Upper lobe of right lung (tissue), 1 donor: ENCODE data around the gene TWIST2. TPM values are rescaled to one million over a fixed set of nuclear protein-coding genes. Genes with fewer than 3 reads are reported as not detected.
A peak's percentile ranks its signal among the peaks of the same experiment; 100 is the strongest.

ENCODE experiments used
- ATAC-seq: fragments of 200-7000 bp; cut with Tn5 transposase; one replicate; pipeline ENCODE4 v1.9.1; 2020; ENCODE audit warnings: mild to moderate bottlenecking, moderate library complexity
- DNase-seq: peaks from one replicate; pipeline ENCODE4 v3.0.0-alpha.2; 2020
- H3K27ac ChIP-seq: fragments of 200-600 bp; one replicate; pipeline ENCODE4 v1.8.0; 2022
- H3K27me3 ChIP-seq: fragments of 200-600 bp; one replicate; pipeline ENCODE4 v1.8.0; 2022; ENCODE audit warnings: mild to moderate bottlenecking
- H3K36me3 ChIP-seq: fragments of 200-600 bp; one replicate; pipeline ENCODE4 v1.8.0; 2022
- H3K4me1 ChIP-seq: fragments of 200-600 bp; one replicate; pipeline ENCODE4 v1.8.0; 2022
- H3K4me3 ChIP-seq: fragments of 200-600 bp; one replicate; pipeline ENCODE4 v1.8.0; 2022; ENCODE audit warnings: mild to moderate bottlenecking
- H3K9me3 ChIP-seq: fragments of 200-600 bp; one replicate; pipeline ENCODE4 v1.8.0; 2022
- intact Hi-C: fragments of 100-400 bp; cut with DNase I; formaldehyde crosslinking; loops from one replicate; pipeline ENCODE4 v1.11.0; 2022
- total RNA-seq: library from RNA; stranded (reverse); fragmentation: NEBNext Ultra II Directional; extraction: Animal tissue kit (Norgen Biotek cat#: 25700); gene quantifications from one replicate; pipeline ENCODE4 v1.2.1, GENCODE V29; 2021
- TF ChIP-seq, protein P1 (sequence below): fragments of 200-600 bp; IDR thresholded peaks from one replicate; pipeline ENCODE4 v1.8.0; 2022; ENCODE audit warnings: antibody characterized with exemption
- donor health status: DM: no; HTN: yes; CAD: no; lungs with severe emphysema.

Gene TWIST2
- total RNA-seq, 1 donor from 2014 or later: 12.2 TPM

GRCh38 chr2:238848976-238849853 is 1.3 kb downstream of the TWIST2 start:
- Histone ChIP-seq H3K4me1 (peaks cover 8% of the 10 kb centered on the region), H3K36me3 (no peaks in the 10 kb centered on the region), H3K27ac (peak overlapping the region; percentile 65), H3K4me3 (peak overlapping the region; percentile 63), H3K9me3 (no peaks in the 10 kb centered on the region), H3K27me3 (peaks cover 45% of the 10 kb centered on the region)
- intact Hi-C loops: no loop called here
- TF ChIP-seq, protein P1, sequence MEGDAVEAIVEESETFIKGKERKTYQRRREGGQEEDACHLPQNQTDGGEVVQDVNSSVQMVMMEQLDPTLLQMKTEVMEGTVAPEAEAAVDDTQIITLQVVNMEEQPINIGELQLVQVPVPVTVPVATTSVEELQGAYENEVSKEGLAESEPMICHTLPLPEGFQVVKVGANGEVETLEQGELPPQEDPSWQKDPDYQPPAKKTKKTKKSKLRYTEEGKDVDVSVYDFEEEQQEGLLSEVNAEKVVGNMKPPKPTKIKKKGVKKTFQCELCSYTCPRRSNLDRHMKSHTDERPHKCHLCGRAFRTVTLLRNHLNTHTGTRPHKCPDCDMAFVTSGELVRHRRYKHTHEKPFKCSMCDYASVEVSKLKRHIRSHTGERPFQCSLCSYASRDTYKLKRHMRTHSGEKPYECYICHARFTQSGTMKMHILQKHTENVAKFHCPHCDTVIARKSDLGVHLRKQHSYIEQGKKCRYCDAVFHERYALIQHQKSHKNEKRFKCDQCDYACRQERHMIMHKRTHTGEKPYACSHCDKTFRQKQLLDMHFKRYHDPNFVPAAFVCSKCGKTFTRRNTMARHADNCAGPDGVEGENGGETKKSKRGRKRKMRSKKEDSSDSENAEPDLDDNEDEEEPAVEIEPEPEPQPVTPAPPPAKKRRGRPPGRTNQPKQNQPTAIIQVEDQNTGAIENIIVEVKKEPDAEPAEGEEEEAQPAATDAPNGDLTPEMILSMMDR: no peak
- ATAC-seq: peak; percentile 13
- DNase-seq: no peak

- H3K9me3 ChIP-seq: no peaks in the 10 kb centered on the region
- TF ChIP-seq, protein P1: no peak
- DNase-seq (no peak), ATAC-seq (no peak)
- H3K4me3 ChIP-seq: peak overlapping the region; percentile 63
- peaks cover 45% of the 10 kb centered on the region for H3K27me3 ChIP-seq
- peaks cover 8% of the 10 kb centered on the region for H3K4me1 ChIP-seq
- intact Hi-C loops: no loop called here
- no peak overlapping the region for H3K27ac ChIP-seq
- no peaks in the 10 kb centered on the region for H3K36me3 ChIP-seq
Measured at GRCh38 chr2:238850091-238850490, 2.2 kb downstream of the TWIST2 start.

- Histone ChIP-seq H3K27ac (no peak overlapping the region), H3K4me3 (no peak overlapping the region), H3K36me3 (no peaks in the 10 kb centered on the region), H3K27me3 (peaks cover 44% of the 10 kb centered on the region), H3K9me3 (no peaks in the 10 kb centered on the region), H3K4me1 (peaks cover 8% of the 10 kb centered on the region)
- TF ChIP-seq, protein P1: no peak
- ATAC-seq (no peak), DNase-seq (no peak)
- intact Hi-C loops: no loop called here
Measured at GRCh38 chr2:238851026-238851425, 3.1 kb downstream of the TWIST2 start.

- Histone ChIP-seq H3K36me3 (no peaks in the 10 kb centered on the region), H3K4me1 (peaks cover 7% of the 10 kb centered on the region), H3K27me3 (peaks cover 37% of the 10 kb centered on the region), H3K9me3 (no peaks in the 10 kb centered on the region), H3K4me3 (no peak overlapping the region), H3K27ac (no peak overlapping the region)
- no peak for DNase-seq
- ATAC-seq: no peak
- intact Hi-C loops: no loop called here
- TF ChIP-seq, protein P1: no peak
Measured at GRCh38 chr2:238851761-238852160, 3.9 kb downstream of the TWIST2 start.

GRCh38 chr2:238852206-238852869 is 4.5 kb downstream of the TWIST2 start:
- Histone ChIP-seq H3K4me1 (peaks cover under 1% of the 10 kb centered on the region), H3K4me3 (no peak overlapping the region), H3K27me3 (peaks cover 33% of the 10 kb centered on the region), H3K36me3 (no peaks in the 10 kb centered on the region), H3K9me3 (no peaks in the 10 kb centered on the region), H3K27ac (no peak overlapping the region)
- no peak for ATAC-seq
- DNase-seq: no peak
- intact Hi-C loops: no loop called here
- TF ChIP-seq, protein P1: no peak
